Measurements from ENCODE around the gene SYT15B.
"Not testable (repeated sequence)": the region's sequence is repeated elsewhere in the genome, so short reads cannot be mapped to it uniquely, and the experiment has no call there.

The SYT15B gene

DNA sequence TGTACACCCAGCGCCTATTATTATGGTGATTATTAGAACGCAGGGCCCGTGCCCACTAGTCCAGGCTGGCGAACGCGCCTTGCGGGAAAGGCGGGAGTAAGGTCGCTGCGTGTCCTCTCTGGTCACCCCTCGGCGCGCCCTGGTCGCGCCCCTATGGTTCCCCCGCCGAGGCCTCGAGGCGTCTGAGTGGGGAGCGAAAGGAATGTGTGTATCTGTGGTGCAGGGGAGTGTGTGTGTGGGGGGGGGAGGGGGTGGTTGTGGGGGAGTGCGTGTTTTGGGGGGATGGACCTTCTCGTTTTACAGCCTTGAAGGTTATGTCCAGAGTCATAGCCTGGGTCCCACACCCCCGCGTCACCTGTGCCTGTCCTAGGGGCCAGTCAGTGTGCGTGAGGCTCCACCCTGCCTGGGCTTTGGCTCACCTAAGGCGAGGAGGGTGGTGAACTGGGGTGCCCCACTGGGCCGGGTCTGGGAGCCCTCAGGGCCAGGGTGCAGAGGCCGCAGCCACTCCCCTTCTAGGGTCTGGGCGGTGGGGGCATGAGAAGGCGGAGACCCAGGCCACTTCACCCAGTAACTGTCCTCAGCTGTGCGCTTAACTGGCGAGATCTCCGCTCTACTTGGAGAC is at the start of gene SYT15B:
Gene SYT15B, minus strand, starts transcription at position 39 of the 622 bp plus-strand sequence. CDS start 952 bp downstream, outside the sequence.
- DNase-seq = not testable (repeated sequence)

DNA sequence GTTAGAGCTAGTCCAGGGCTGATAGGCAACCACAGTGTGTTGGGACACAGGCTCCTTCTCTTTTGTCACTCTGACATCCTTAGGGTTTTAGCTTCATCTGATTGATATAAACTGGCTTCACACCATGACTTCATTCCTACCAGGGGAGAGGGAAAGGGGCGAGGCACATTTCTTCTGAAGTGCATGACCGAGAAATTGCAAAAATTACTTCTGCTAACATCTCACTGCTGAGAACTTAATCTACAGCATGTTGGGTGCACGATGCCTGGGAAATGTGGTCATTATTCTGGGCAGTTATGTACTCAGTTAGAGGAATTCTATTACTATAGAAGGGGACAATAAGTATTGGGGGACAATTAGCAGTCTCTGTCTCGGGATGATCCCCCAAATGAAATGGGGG is 16.2 kb upstream of the SYT15B start:
- not testable (repeated sequence) for DNase-seq

DNA sequence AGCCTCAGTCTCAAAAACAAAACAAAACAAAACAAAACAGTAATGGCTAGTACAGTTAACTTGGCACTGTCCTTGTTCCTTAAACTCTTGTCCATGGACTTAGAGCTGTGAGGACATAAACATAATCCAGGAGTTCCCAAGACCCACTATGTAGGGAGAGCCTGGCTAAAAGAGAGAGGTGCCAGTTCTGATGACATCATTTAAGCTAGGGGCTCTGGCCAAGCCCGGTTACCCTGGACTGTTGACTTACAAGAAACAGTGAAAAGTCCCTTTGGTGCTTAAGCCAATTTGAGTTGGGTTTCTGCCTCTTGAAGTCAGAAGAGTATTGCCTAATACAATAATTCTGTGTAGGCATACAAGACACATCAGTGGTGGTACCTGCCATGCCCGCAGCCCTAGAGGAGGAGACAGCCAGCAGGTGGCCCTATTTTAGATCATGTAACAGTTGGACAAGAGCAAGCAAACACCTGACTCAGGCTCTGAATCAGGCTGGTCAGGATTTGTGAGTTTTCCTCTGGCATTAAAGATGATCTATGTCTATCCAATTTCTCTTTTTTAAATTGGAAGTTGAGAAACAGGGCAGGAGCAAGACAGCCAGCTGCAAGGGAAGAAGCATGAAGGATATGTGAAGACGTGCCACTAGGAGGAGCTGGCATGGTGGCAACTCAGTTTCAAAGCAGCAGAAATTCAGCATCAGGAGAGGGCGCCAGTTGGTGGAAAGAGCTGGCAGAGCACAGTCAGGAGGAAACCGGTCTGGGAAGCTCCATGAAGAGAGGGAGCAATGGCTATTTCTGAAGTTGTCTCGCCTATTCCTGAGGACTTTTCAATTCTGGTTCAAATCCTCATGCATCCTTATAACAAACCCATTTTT is 12.2 kb upstream of the SYT15B start:
- DNase-seq = not testable (repeated sequence)

DNA sequence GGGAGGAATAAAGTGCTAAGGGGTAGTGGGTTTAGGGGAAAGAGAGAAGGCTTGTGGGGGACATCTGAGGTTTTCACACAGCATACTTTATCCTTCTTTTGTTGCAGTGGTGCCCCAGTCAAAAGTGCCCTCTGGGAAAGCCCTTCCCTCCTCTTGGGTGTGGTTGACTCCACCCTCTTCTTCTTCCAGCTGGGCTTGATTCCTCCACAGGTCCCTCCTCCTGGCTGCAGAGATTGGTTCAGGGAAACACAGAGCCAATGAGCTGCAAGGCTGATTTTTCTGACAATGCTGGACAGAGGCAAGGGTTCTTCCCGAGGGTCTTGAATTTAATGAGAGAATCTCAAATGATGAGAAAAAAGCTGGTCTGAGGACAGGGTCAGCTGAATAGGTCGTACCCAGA is 7.4 kb upstream of the SYT15B start:
- DNase-seq = not testable (repeated sequence)

DNA sequence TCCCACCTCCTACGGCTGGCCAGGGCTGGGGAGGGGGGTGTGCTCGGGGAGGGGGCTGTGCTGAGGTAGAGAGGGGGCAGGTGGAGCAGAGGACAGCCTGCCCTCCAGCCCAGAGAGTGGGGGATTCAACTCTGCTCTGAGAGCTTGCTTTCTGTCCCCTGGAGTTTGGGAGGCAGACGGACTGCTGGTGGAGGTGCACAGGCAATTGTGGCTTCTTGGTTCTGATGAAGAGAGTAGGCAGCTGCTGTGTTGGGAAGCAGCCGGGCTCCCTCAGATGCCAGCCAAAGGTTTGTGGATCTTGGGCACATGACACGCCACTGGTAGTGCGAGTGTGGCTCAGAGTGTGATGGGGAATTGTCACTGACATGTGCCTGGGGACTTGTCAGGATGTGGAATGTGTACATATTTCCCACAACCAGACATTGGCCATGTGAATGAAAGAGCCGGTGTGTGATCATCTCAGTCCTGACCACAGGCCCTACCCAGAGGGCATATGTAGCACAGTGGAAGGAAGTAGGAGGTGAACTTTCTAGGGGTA is 5.3 kb upstream of the SYT15B start:
- not testable (repeated sequence) for DNase-seq

DNA sequence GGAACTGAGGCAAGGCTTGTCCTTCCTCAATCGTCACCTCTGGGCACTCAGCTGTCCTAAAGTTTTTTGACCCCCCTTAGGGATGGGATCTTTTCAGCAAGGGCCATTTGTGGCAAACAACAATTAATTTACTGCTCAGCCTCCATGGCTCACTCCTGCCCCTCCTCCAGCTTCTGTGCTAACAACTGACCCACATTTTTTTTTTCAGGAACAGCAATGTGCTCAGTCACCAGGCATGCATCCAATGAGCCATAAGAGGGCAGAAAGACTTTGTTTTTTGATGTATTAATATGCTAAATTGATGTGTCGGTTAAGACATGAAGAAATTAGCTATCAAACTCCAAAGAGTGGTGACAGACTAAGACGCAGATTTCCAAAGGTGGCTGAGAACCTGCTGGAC is 4.7 kb upstream of the SYT15B start:
- DNase-seq = not testable (repeated sequence)

DNA sequence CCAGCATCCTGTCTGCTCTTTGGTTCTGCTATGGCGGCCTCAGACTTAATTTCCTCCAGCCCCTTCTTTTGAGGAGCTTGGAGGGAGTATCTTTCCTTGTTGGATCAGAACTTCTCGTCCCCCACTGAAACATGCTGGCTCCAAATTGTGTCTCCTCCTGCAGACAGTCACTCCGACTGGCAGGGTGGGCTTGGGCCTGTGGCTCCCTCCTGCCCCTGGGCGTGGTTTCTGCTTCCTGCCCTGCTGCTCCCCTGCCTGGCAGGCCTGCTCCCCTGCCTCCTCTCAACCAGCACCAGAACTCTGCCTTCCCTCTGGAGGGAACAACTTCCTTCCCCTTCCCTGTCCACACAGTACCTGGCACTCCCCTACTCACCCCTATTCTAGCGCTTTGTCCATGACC is 3.8 kb upstream of the SYT15B start:
- not testable (repeated sequence) for DNase-seq

DNA sequence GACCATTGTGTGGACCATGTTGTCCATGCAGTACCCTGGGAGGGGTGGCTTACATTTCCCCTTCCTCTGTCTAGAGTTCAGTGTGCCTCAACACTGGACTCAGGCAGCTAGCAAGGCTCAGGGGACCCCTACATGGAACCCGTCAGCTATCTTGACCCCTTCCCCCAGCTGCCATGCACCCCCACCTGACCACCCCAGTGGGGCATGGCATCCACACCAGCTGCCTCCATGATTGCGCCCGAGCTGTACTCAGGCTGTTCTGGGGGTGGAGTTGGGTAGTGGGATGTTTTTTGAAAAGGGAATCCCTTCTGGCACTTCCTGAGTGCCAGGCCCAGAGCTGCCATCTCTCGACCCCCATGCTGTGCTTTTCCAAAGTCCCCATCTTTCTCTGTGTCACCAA is 1.8 kb upstream of the SYT15B start:
- DNase-seq = not testable (repeated sequence)

DNA sequence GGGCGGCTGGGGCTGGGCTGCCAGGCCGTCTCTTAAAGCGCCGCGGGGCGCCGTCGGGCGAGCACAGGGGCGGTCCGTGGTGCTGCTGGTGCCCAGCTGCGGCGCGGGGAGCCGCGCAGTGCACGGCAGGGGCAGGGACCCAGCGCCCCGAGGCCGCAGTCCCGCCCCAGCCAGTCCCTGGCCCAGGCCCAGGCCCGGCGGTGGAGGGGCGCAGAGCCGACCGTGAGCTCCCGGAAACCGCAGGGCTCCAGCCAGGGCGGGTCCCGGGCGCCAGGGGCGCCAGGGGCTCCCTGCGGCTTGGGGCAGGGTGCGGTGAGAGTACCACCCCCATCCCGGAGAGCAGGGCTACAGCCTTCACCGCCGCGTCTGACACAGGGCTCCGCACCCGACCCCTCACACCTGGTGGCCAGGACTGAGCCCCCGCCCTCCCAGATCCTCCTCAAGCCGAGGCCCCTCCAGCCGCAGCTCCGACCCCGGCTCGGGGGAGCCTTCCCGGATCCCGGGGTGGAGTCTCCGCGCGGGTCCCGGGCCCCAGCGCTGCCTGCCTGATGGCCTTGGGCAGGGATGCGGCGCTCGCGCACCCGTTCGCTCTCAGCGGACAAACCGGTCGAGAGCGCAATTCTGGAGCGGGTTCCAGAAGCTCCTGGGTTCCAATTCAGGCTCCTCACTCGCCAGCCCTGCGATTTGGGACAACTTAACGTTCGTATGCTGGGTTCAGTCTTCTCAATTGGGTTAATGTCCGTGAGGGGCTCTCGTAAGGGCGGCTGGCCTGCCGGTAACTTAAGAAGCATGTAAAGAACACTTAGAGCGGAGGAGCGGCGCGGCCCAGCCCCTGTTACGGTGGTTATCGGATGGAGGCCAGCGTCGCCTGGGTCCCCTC is 478 bp downstream of the SYT15B start:
- DNase-seq = not testable (repeated sequence)

DNA sequence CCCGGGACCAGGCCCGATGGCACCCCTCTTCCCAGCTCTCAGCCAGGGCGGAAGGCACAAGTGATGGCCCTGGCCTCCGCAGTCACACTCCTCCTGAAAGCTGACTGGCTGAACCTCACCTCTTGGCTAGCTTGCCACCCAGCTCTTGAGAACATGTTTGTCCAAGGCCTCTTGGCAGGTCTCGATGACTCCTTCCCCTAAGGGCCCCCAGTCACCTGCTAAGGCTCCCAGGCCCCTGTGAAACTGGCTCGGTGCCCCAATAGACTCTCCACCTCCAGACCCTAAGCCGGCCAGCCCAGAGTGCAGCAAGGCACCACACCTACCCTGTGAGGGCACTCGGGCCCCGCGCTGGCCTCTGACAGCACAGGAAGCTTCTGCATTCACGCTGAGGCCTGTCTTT is 4.5 kb downstream of the SYT15B start:
- DNase-seq = not testable (repeated sequence)

DNA sequence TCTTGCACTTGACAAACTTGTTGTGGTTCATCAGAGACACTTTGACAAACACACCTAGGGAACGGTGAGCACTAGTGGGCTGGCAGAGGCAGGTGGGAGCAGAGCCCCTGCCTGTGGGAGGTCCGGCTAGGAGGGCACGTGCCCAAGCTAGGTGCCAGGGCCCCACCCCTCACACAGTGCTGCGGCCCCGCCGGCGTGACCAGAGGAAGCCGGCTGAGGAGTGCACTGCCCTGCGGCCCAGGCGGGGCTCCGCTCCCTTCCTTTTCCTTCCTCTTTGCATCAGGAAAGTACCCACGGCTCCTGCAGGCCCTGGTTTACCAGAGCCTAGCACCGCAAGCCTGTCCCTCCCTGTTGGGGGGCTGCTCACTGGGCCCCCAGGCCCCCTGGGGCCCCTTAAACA is 7.2 kb downstream of the SYT15B start:
- not testable (repeated sequence) for DNase-seq

DNA sequence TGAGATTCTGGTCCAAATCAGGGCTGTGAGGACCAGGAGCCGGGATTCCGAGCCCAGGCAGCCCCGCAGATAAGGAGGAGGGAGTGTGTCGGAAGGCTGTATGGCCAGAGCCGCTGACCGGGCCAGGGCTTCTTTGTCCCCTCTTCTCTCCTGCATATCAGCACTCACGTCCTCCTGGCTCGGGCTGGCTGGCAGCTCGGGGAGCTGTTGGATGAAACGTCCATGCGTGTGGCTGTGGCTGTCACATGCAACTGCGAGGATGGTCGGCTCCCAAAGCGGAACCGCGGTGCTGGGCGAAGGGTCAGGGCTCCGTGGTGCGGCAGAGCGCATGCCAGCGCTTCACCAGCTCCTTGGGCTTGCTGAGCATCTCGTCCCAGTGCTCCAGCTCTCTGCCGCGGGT is 9.5 kb downstream of the SYT15B start:
- DNase-seq = not testable (repeated sequence)

DNA sequence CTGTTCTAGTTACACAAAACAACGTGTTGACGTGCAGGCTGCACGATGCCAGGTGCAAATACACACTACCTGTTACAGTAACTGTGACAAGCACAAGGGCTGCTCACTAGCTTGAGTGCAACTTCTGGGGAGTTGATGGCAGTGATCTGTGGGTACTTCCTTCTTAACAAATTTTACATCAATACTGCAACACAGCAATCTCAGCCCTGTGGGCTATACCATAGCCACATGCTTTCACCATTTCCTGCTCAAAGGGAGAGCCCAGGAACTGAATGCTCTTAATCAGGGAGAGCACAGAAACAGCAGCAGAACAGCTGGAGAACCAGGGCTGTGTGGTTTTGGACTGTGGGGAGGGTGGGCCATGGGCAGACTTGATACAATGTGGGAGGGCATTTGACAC is 10.2 kb downstream of the SYT15B start:
- not testable (repeated sequence) for DNase-seq

DNA sequence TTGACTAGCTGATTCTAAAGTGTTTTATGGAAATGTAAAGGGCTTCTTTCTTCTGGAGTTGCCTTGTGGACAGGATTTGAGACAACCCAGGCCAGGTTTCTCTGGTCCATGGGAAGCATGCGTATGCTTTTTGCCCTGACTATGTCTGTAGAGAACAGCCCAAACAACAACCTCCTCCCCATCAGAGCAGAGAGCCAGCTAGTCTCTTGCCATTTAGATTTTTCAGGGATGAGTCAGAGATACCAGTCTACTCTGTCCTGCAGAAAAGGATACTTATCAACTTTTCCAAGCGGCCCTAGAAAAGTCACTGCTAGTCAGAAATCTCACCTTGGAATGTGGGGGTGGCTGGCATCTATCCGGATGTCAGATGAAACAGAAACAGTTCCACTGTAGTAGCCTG is 11.6 kb downstream of the SYT15B start:
- not testable (repeated sequence) for DNase-seq

DNA sequence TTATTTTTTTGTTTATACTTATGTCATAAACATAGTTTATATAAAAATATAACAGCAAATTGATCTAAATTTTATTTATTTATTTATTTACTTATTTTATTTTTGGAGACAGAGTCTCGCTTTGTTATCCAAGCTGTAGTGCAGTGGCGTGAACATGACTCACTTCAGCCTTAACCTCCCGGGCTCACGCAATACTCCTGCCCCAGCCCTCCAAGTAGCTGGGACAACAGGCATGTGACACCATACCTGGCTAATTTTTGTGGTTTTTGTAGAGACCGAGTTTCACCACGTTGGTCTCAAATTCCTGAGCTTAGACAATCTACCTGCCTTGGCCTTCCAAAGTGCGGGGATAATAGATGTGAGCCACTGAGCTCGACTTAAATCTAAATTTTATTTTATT is 13.0 kb downstream of the SYT15B start:
- not testable (repeated sequence) for DNase-seq

DNA sequence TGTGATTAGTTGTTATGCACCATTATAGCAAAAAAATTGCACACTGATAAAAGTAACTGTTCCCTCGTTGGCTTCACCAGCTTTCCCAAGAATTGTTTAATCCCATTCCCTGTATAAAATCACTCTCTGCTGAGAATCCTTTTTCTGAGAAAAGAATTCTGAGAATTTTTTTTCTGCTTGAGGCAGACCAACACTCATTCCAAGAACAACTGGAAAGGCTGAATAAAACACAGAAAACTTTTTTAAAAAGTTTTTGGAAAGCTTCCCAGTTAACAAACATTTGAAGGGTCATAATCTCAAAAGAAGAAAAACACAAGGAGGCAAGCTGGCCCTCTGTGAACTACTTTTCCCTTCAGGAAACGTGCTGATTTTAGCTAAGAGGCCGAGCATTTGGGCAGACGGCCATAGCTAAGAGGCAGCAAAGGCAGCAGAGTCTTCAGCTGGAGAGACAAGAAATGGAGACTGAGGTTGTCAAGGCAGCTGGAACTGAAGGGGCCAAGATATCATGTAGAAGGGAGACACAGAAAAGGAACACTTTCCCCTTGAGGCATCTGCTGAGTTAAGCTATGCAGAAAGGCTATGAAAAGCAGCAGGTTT is 16.5 kb downstream of the SYT15B start:
- DNase-seq = not testable (repeated sequence)

DNA sequence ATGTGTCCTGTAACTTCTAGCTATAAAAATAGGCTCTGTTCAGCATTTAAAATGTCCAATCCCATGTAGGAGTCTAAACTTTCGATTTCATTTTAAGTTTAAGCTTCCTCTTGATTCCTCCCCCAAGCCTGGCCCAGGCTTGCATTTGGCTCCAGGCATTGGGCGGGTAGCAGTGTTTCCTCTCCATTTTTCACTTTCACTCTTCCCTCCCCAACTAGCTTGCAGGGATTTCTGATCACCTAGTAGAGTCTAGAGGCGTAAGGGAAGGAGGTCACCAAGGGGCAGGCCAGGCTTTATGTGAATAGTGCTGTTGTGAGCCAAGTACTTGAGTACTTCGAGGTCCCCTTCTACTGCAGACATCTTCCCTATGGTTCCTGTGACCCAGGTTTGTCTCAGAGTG is 18.5 kb downstream of the SYT15B start:
- not testable (repeated sequence) for DNase-seq

DNA sequence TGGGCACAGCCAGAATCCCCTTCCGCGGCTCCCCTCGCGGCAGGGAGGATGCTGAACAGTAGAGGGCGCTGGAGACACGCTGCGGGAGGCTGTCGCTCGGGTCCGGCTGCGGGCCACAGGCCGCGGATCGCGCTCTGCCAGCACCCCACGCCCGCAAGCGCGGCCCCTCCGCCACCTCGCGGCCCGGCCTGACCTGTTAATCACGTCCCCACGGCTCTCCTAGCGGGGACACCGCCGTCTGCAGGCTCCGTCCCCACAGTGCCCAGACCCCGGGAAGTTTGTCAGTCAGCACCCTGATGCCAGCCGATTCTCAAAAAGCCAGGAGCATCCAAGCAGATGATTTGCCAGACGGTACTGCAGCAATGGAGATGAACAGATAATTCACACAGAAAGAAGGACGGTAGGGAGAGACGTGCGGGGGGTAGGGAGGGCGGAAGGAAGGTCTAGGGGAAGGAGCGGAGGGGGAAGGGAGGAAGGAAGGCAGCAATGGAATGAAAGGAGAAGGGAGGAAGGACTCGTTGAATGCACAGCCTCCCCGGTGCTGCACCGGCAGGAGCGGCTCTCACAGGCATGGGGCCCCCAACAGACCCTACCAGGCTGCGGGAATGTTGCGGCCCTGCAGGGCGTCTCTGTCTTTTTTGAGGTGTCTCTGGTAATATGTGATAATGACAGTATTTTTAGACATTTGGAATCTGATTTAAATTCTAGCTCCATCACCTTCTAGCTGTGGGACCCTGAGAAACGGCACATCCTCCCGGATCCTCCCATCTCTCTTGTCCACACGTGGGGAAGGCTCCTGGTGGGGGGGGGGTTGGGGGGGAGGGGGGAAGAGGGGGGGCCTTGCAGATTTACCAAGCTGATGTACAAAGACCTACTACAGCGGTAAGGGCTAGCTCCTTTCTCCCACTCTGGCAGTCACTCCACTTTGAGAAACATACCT is 19.5 kb downstream of the SYT15B start:
- not testable (repeated sequence) for DNase-seq

DNA sequence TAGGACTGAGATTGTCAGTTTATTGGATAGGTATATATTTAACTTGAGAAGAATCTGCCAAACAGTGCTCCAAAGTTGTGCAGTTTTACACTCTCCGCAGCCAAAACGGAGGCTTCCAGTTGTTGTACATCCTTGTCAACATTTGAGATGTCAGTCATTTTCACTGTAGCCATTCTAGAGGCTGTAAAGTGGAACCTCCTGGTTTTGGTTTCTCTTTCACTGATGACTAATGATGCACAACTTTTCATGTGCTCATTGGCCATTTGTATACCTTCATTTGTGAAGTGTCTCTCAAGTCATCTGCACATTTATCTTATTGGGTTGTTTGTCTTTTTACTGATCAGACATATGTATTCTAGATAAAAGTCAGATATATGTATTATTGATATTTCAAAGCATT is 22.5 kb downstream of the SYT15B start:
- DNase-seq = not testable (repeated sequence)

DNA sequence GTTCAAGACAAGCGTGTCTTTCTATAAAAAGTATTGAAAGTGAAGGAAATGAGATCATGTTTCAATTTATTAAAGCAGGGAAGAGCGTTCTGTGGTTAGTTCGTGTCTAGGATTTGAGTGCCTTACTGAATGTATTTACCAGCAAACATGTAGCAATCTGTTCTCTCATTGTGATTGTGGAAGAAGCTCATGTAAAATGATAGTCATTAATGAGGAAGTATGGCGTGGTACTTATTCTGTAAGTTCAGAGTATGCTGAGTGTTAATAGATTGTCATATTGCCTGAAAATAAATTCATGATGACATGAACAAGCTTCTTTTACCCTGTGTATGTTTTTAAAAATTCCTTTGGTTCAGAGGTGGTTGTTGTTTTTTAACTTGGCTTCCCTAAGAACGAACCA is 32.5 kb downstream of the SYT15B start:
- not testable (repeated sequence) for DNase-seq

DNA sequence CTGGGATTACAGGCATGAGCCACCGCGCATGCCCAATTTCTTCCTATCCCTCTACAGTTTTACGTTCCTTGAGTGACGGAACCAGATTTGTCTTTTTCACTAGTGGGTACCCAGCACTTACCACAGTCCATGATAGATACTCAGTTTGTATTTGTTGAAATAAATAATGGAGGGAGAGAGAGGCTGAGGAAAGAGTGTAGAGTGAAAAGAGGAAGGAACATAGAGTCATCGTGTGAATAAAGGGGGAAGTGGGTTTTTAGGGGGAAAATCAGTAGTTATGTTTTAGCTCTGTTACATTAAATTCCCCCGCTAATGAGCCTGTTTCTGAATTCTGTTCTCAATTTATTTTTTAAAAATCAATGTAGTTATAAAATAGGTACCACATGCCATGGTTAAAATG is 37.7 kb downstream of the SYT15B start:
- DNase-seq = not testable (repeated sequence)
